HG02970 (cell line): ENCODE measurements around the gene UBA3.
A peak's percentile ranks its signal among the peaks of the same experiment; 100 is the strongest.

ENCODE experiments used
- ATAC-seq: cut with Tn5 transposase; IDR thresholded peaks from one replicate; pipeline ENCODE4 v1.9.1; 2021; ENCODE audit warnings: mild to moderate bottlenecking, moderate library complexity, moderate number of reproducible peaks; ENCODE audit not compliant: unreplicated experiment, low FRiP score

UBA3 gene

DNA sequence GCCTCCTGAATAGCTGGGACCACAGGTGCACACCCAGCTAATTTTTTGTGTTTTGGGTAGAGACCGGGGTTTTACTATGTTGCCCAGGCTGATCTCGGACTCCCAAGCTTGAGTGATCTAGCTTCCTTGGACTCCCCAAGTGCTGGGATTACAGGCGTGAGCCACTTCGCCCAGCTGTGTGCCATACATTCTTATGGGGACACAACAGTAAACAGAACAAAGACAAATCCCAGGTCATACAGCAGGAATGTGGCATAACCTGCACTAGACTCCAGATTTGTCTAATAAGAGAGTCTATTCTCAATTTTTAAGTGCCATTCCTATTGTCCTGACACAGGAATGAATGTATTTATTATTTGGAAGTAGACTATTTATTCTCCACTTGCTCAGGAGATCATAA lies 22.2 kb upstream of the UBA3 start:
- no peak for ATAC-seq

GRCh38 chr3:69099576-69099975 lies 19.4 kb upstream of the UBA3 start:
- no peak for ATAC-seq

GRCh38 chr3:69097407-69098086 lies 17.4 kb upstream of the UBA3 start:
- ATAC-seq: no peak

DNA sequence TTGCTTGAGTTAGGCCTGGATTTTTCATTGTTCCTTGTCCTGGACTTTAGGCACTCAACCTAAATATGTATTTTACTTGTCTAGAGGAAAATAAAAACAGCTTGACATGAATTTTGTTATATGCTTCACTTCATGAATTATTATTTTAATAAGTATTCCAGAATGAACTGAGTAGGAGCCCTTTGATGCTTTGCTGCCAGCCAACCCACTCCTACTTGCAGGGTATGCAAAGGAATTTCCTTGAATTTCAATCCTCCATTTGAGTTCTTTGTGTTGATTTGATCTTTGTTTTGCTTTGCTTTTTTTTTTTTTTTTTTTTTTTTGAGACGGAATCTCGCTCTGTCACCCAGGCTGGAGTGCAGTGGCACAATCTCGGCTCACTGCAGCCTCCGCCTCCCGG lies 16.1 kb upstream of the UBA3 start:
- no peak for ATAC-seq

- no peak for ATAC-seq
Observed at GRCh38 chr3:69095636-69096035, 15.5 kb upstream of the UBA3 start.

- ATAC-seq: no peak
Observed at GRCh38 chr3:69094467-69095205, 14.5 kb upstream of the UBA3 start.

DNA sequence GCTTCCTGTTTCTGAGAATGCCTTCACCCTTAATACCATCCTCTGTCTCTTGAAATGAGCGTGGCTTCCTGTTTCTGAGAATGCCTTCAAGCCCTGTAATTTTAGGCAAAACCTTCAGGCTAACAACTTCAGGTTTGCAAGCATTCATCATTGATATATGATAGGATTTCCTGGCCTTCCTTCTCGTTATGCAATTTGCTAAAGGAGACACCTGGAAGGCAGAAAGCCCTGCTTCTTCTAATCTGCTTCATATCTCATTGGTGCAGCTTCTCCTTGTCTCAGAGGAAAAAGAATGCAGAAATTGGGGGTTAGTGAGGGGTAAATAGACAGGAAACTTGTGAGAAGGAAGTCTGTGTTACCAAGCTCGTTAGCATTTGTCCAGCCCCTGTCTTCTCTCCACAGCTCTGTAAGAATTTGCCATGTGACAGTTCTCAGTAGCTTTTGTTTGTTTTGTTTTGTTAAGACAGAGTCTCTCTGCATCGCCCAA lies 11.9 kb upstream of the UBA3 start:
- peak; percentile 57 for ATAC-seq

DNA sequence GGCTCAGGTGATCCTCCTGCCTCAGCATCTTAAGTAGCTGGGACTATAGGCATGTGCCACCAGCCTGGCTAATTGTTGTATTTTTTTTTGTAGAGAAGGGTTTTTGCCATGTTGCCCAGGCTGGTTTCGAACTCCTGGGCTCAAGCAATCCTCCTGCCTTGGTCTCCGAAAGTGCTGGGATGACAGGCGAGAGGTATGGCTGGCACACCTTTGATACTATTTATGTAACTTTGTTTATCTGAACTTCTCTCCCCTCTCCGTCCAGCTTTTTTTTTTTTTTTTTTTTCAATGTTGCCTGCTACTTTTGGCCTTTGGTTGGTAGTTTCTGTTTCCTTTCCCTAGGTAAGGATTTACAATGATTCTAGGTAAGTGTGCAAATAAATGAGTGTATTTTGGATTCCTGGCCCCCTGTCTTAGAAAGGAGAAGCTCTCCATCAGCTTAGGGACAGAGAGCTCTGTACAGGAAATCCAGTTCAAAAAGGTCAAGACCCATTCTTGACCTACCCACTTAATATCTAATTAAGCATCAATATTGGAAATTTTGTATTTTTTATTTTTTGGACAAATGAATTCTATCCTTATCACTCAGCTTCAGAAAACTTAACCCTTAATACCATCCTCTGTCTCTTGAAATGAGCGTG lies 11.3 kb upstream of the UBA3 start:
- ATAC-seq: no peak

GRCh38 chr3:69090021-69090420 lies 9.9 kb upstream of the UBA3 start:
- ATAC-seq: no peak

DNA sequence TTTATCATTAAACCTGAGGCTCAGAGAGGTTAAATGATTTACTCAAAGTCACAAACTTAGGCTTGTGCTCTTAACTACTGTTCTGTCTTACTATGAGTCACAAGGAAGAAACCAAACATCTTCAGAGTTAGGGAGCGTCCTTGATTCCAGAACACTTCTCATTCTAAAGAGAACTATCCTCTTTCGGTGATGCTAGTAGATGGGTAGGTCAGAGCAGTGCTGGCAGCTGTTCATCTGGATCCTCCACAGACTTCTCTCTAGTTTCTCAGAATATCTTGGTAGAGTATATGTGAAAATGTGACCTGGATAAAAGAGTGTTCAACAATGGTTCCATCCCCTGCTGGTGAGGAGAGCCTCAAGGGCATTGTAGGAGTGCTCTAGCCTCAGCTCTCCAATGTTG lies 7.9 kb upstream of the UBA3 start:
- ATAC-seq: no peak

- ATAC-seq: no peak
Observed at GRCh38 chr3:69087030-69087791, 7.0 kb upstream of the UBA3 start.

GRCh38 chr3:69085833-69086722 lies 5.9 kb upstream of the UBA3 start:
- ATAC-seq: no peak

- no peak for ATAC-seq
Observed at GRCh38 chr3:69085168-69085832, 5.1 kb upstream of the UBA3 start.

DNA sequence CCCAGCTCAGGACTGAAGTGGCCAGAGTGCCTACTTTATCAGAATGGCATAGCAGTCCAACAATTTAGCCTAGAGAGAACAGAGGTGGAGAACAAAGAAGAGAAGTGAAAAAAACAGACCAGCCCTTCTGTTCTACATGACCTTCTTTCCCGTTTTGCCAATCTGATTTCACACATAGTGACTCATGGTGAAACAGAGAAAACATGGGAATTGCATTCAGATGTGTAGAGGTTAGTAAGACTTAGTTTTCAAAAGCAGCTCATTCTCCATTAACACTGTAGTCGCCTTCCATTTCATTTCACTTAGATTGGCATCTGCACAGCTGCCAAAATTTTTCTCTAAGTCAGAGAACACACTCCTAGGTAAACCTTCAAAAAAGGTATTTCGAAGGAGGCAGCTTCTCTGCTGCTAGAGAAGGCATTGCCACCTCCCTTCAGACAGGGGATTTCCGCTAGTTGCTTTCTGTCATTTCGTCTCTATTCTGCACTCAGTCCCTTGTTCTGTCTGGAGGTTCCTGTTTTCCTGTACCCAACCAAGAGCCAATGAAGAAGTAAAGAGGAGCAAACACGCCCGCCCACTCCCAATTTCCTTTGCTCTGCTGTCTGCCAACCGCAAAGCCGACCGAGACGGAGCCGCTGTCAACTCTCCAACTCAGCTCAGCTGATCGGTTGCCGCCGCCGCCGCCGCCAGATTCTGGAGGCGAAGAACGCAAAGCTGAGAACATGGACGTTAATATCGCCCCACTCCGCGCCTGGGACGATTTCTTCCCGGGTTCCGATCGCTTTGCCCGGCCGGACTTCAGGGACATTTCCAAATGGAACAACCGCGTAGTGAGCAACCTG lies 4.4 kb upstream of the UBA3 start, which contains the start of gene ARL6IP5:
Gene ARL6IP5 (plus strand): TSS at position 612 of the 842 bp plus-strand sequence. CDS start 111 bp downstream, at position 723.
- ATAC-seq: peak; percentile 53

- ATAC-seq: peak; percentile 41
Observed at GRCh38 chr3:69082805-69083204, 2.6 kb upstream of the UBA3 start.

GRCh38 chr3:69082361-69082760 lies 2.2 kb upstream of the UBA3 start:
- no peak for ATAC-seq

DNA sequence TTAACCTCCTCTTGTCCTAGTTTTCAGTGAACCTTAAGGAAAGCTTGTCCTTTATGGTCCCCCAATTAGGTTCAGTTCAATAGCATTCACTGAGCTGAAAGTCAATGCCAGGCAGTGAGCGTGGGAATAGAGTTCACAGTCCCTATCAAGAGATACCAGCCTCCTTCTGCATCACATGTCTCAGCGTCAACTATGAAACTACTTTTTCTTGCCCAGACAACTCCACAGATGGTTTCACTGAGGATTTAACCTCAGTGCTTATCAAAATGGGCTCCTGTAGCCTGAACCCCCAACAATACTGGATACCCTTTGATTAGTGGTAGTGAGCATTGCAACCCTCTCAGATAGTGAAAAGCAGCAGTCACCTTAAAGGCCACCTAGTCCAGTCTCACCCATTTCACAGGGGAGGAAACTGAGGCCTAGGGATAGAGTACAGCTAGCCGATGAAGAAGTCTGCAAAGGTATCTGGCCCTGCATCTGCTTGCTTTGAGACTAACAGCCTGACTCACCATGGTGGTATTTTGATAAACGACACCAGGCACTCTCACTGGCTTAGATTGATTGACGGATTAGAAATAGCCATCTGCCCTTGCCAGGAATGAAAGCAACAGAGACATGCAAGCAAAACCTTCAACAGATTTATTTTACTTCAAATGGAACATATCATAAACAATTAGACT lies 1.6 kb upstream of the UBA3 start:
- ATAC-seq: no peak
